Measurements from ENCODE around the gene CCNG1.

The CCNG1 gene

GRCh38 chr5:163489055-163489744 is 51.8 kb downstream of the CCNG1 start:
- DNase-seq (ENCODE audit: low read depth in 4 of 4, low spot score in 1 of 4) = no peak

GRCh38 chr5:163489745-163490075 is 52.3 kb downstream of the CCNG1 start:
- DNase-seq (ENCODE audit: low read depth in 4 of 4, low spot score in 1 of 4) = no peak
